ENCODE data around the gene SHISA7. TPM values are rescaled to one million over a fixed set of nuclear protein-coding genes. Genes with fewer than 3 reads are reported as not detected.

Gene SHISA7
- total RNA-seq, 1 donor from 2014 or later: not detected

- TF ChIP-seq CTCF (IDR thresholded peaks at IDR 0.05; ENCODE audit: unreplicated experiment): no peak
- peak overlapping the region; percentile 8 for H3K27ac Mint-ChIP-seq (ENCODE audit: unreplicated experiment)
- H3K27me3 Mint-ChIP-seq (ENCODE audit: unreplicated experiment): peaks cover 27% of the 10 kb centered on the region
- peaks cover 12% of the 10 kb centered on the region for H3K36me3 Mint-ChIP-seq (ENCODE audit: low read depth, unreplicated experiment)
- H3K4me3 Mint-ChIP-seq (ENCODE audit: unreplicated experiment): peak overlapping the region; percentile 72
- no peaks in the 10 kb centered on the region for H3K9me3 Mint-ChIP-seq (ENCODE audit: unreplicated experiment)
- peaks cover 11% of the 10 kb centered on the region for H3K4me1 Mint-ChIP-seq (ENCODE audit: unreplicated experiment)
- no peak for DNase-seq (ENCODE audit: low spot score)
Measured at GRCh38 chr19:55479451-55480230, 36.5 kb upstream of the SHISA7 start.

- peaks cover 12% of the 10 kb centered on the region for H3K36me3 Mint-ChIP-seq (ENCODE audit: low read depth, unreplicated experiment)
- TF ChIP-seq CTCF (IDR thresholded peaks at IDR 0.05; ENCODE audit: unreplicated experiment): no peak
- H3K27me3 Mint-ChIP-seq (ENCODE audit: unreplicated experiment): peaks cover 27% of the 10 kb centered on the region
- peak overlapping the region; percentile 72 for H3K4me3 Mint-ChIP-seq (ENCODE audit: unreplicated experiment)
- H3K4me1 Mint-ChIP-seq (ENCODE audit: unreplicated experiment): peaks cover 11% of the 10 kb centered on the region
- no peak for DNase-seq (ENCODE audit: low spot score)
- H3K9me3 Mint-ChIP-seq (ENCODE audit: unreplicated experiment): no peaks in the 10 kb centered on the region
- H3K27ac Mint-ChIP-seq (ENCODE audit: unreplicated experiment): no peak overlapping the region
Measured at GRCh38 chr19:55479045-55479444, 35.9 kb upstream of the SHISA7 start.

GRCh38 chr19:55478364-55478763 is 35.3 kb upstream of the SHISA7 start:
- peaks cover 27% of the 10 kb centered on the region for H3K27me3 Mint-ChIP-seq (ENCODE audit: unreplicated experiment)
- H3K4me1 Mint-ChIP-seq (ENCODE audit: unreplicated experiment): peaks cover 11% of the 10 kb centered on the region
- no peaks in the 10 kb centered on the region for H3K9me3 Mint-ChIP-seq (ENCODE audit: unreplicated experiment)
- peaks cover 12% of the 10 kb centered on the region for H3K36me3 Mint-ChIP-seq (ENCODE audit: low read depth, unreplicated experiment)
- no peak for DNase-seq (ENCODE audit: low spot score)
- no peak overlapping the region for H3K27ac Mint-ChIP-seq (ENCODE audit: unreplicated experiment)
- no peak for TF ChIP-seq CTCF (IDR thresholded peaks at IDR 0.05; ENCODE audit: unreplicated experiment)
- peak overlapping the region; percentile 72 for H3K4me3 Mint-ChIP-seq (ENCODE audit: unreplicated experiment)

- Mint-ChIP-seq H3K27ac (ENCODE audit: unreplicated experiment) (peak overlapping the region; percentile 52), H3K4me3 (ENCODE audit: unreplicated experiment) (peak overlapping the region; percentile 72), H3K36me3 (ENCODE audit: low read depth, unreplicated experiment) (peaks cover 12% of the 10 kb centered on the region), H3K4me1 (ENCODE audit: unreplicated experiment) (peaks cover 11% of the 10 kb centered on the region), H3K27me3 (ENCODE audit: unreplicated experiment) (peaks cover 27% of the 10 kb centered on the region), H3K9me3 (ENCODE audit: unreplicated experiment) (no peaks in the 10 kb centered on the region)
- DNase-seq (ENCODE audit: low spot score): no peak
- TF ChIP-seq CTCF (IDR thresholded peaks at IDR 0.05; ENCODE audit: unreplicated experiment): no peak
Measured at GRCh38 chr19:55477905-55478304, 34.8 kb upstream of the SHISA7 start.

GRCh38 chr19:55476100-55476775 is 33.1 kb upstream of the SHISA7 start, which contains the start of gene ZNF628:
Gene ZNF628, plus strand, starts transcription at chr19:55476617. Its CDS starts 3,294 bp downstream, at chr19:55479911.
- Mint-ChIP-seq H3K4me1 (ENCODE audit: unreplicated experiment) (peaks cover 11% of the 10 kb centered on the region), H3K9me3 (ENCODE audit: unreplicated experiment) (no peaks in the 10 kb centered on the region), H3K4me3 (ENCODE audit: unreplicated experiment) (peak within 1 kb of the TSS; percentile 89)

More at GRCh38 chr19:55476100-55476775, 33.1 kb upstream of the SHISA7 start, which contains the start of gene ZNF628:
- TF ChIP-seq CTCF (IDR thresholded peaks at IDR 0.05; ENCODE audit: unreplicated experiment): no peak
- Mint-ChIP-seq H3K36me3 (ENCODE audit: low read depth, unreplicated experiment) (peaks cover 12% of the 10 kb centered on the region), H3K27me3 (ENCODE audit: unreplicated experiment) (peaks cover 31% of the 10 kb centered on the region), H3K27ac (ENCODE audit: unreplicated experiment) (no peak within 1 kb of the TSS)
- DNase-seq (ENCODE audit: low spot score): peak; percentile 97
